DMS 273 treated with DMSO at 0.1 percent for 48 hours (cell line): ENCODE data around the gene RRP1B.
A peak's percentile ranks its signal among the peaks of the same experiment; 100 is the strongest.
"Not testable (repeated sequence)": the region's sequence is repeated elsewhere in the genome, so short reads cannot be mapped to it uniquely, and the experiment has no call there.

Source experiments
- DNase-seq: peaks from one replicate; lab custom pipeline; 2025; lab: John Stamatoyannopoulos, UW

Gene RRP1B

GRCh38 chr21:43643193-43643592 is 16.2 kb upstream of the RRP1B start:
- DNase-seq: no peak

- DNase-seq: no peak
These were observed 15.3 kb upstream of the RRP1B start for GRCh38 chr21:43644071-43644470.

- no peak for DNase-seq
These were observed 14.8 kb upstream of the RRP1B start for GRCh38 chr21:43644609-43645008.

- DNase-seq: no peak
These were observed 14.0 kb upstream of the RRP1B start for GRCh38 chr21:43645136-43645891.

GRCh38 chr21:43645976-43646375 is 13.4 kb upstream of the RRP1B start:
- no peak for DNase-seq

GRCh38 chr21:43646550-43647260 is 12.7 kb upstream of the RRP1B start:
- peak; percentile 75 for DNase-seq

GRCh38 chr21:43648171-43648570 is 11.2 kb upstream of the RRP1B start:
- no peak for DNase-seq

GRCh38 chr21:43651926-43652325 is 7.4 kb upstream of the RRP1B start:
- not testable (repeated sequence) for DNase-seq

- DNase-seq: no peak
These were observed 6.7 kb upstream of the RRP1B start for GRCh38 chr21:43652616-43653015.

GRCh38 chr21:43653626-43654025 is 5.7 kb upstream of the RRP1B start:
- DNase-seq: no peak

- no peak for DNase-seq
These were observed 4.4 kb upstream of the RRP1B start for GRCh38 chr21:43654806-43655489.

GRCh38 chr21:43657355-43658087 is 1.8 kb upstream of the RRP1B start:
- DNase-seq: no peak

GRCh38 chr21:43658088-43658741 is 1.1 kb upstream of the RRP1B start:
- no peak for DNase-seq

GRCh38 chr21:43658769-43659135 is 608 bp upstream of the RRP1B start:
- no peak for DNase-seq

GRCh38 chr21:43662286-43662685 is 2.9 kb downstream of the RRP1B start:
- no peak for DNase-seq

- no peak for DNase-seq
These were observed 3.7 kb downstream of the RRP1B start for GRCh38 chr21:43663033-43663432.

- no peak for DNase-seq
These were observed 5.0 kb downstream of the RRP1B start for GRCh38 chr21:43664358-43664757.

GRCh38 chr21:43665879-43666278 is 6.5 kb downstream of the RRP1B start:
- no peak for DNase-seq

- no peak for DNase-seq
These were observed 8.0 kb downstream of the RRP1B start for GRCh38 chr21:43667191-43667904.

GRCh38 chr21:43669828-43670605 is 10.7 kb downstream of the RRP1B start:
- DNase-seq: no peak
